IMR-90 (cell line): ENCODE measurements around the gene NUDT6.

Experiments used
- CHD1 ChIP-seq: IDR thresholded peaks from 2 replicates; pipeline ENCODE4 v1.6.1; 2012; ENCODE audit warnings: low read depth, low read length, improper control_type of control experiment
- MAFK ChIP-seq: IDR thresholded peaks from 2 replicates; pipeline ENCODE4 v1.6.1; 2012; ENCODE audit warnings: low read depth, low read length, improper control_type of control experiment
- MXI1 ChIP-seq: IDR thresholded peaks from 2 replicates; pipeline ENCODE4 v1.6.1; 2012; ENCODE audit warnings: low read depth, mild to moderate bottlenecking, low read length, moderate library complexity, borderline replicate concordance
- POLR2A ChIP-seq: IDR thresholded peaks from 2 replicates; pipeline ENCODE4 v1.6.1; 2012; ENCODE audit warnings: mild to moderate bottlenecking, low read depth, low read length
- RAD21 ChIP-seq: IDR thresholded peaks from 2 replicates; pipeline ENCODE4 v1.6.1; 2012; ENCODE audit warnings: low read length, improper control_type of control experiment
- RCOR1 ChIP-seq: IDR thresholded peaks from 2 replicates; pipeline ENCODE4 v1.6.1; 2012; ENCODE audit warnings: mild to moderate bottlenecking, low read length, improper control_type of control experiment; ENCODE audit not compliant: insufficient replicate concordance
- RFX5 ChIP-seq: IDR thresholded peaks from 2 replicates; pipeline ENCODE4 v1.8.0; 2012; ENCODE audit warnings: low read depth, mild to moderate bottlenecking, low read length, moderate library complexity
- TF ChIP-seq, protein P1 (sequence below): conservative IDR thresholded peaks from 2 replicates; pipeline ENCODE4 v1.5.1; 2012; ENCODE audit warnings: mild to moderate bottlenecking, low read depth, low read length, improper control_type of control experiment
- TF ChIP-seq, protein P2 (sequence below): fragments of 150-350 bp; IDR thresholded peaks from 2 replicates; pipeline ENCODE4 v1.6.1; 2017; ENCODE audit warnings: mild to moderate bottlenecking, antibody characterized with exemption, low read length, low read depth
- TF ChIP-seq, protein P3 (sequence below): fragments of 150-350 bp; IDR thresholded peaks from 2 replicates; pipeline ENCODE4 v1.6.1; 2016; ENCODE audit warnings: low read depth, mild to moderate bottlenecking, low read length, moderate library complexity, borderline replicate concordance

DNA sequence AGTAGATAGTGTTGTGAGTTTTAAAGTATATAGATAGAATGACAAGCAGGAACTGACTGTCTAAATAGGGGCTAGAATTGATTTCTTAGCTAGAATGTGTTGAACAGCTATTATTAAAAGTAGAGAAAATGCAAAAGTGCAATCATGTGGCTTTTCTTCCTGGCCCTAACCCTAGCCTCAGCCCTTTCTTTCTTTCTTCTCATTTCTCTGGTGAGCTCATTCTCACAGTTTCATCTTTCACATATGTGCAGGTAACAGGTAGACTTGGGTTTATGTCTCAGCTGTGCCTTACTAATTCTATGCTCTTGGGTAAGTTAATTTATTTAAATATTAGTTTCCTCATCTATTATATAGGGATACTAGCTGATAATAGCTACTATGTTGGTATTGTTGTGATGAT, 70.8 kb downstream of the NUDT6 start:
- TF ChIP-seq, protein P1, sequence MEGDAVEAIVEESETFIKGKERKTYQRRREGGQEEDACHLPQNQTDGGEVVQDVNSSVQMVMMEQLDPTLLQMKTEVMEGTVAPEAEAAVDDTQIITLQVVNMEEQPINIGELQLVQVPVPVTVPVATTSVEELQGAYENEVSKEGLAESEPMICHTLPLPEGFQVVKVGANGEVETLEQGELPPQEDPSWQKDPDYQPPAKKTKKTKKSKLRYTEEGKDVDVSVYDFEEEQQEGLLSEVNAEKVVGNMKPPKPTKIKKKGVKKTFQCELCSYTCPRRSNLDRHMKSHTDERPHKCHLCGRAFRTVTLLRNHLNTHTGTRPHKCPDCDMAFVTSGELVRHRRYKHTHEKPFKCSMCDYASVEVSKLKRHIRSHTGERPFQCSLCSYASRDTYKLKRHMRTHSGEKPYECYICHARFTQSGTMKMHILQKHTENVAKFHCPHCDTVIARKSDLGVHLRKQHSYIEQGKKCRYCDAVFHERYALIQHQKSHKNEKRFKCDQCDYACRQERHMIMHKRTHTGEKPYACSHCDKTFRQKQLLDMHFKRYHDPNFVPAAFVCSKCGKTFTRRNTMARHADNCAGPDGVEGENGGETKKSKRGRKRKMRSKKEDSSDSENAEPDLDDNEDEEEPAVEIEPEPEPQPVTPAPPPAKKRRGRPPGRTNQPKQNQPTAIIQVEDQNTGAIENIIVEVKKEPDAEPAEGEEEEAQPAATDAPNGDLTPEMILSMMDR: no peak
- TF ChIP-seq POLR2A (no peak), RAD21 (no peak), RCOR1 (no peak), MAFK (no peak), CHD1 (no peak), RFX5 (no peak), MXI1 (no peak)
- TF ChIP-seq, protein P2, sequence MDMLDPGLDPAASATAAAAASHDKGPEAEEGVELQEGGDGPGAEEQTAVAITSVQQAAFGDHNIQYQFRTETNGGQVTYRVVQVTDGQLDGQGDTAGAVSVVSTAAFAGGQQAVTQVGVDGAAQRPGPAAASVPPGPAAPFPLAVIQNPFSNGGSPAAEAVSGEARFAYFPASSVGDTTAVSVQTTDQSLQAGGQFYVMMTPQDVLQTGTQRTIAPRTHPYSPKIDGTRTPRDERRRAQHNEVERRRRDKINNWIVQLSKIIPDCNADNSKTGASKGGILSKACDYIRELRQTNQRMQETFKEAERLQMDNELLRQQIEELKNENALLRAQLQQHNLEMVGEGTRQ: no peak
- TF ChIP-seq, protein P3, sequence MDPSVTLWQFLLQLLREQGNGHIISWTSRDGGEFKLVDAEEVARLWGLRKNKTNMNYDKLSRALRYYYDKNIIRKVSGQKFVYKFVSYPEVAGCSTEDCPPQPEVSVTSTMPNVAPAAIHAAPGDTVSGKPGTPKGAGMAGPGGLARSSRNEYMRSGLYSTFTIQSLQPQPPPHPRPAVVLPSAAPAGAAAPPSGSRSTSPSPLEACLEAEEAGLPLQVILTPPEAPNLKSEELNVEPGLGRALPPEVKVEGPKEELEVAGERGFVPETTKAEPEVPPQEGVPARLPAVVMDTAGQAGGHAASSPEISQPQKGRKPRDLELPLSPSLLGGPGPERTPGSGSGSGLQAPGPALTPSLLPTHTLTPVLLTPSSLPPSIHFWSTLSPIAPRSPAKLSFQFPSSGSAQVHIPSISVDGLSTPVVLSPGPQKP: no peak
